Activated T-helper 2 cell treated with anti-CD3 and anti-CD28 coated beads, Interferon-gamma antibody, Interleukin-2, Interleukin-4, amounts not matched to agents 10 μg/mL and 5 μg/mL and 100 μg/mL, durations not matched to agents 14 hours and 24 hours and 36 hours (primary cell): ENCODE data around the gene ADGRB2. TPM values are rescaled to one million over a fixed set of nuclear protein-coding genes. Genes with fewer than 3 reads are reported as not detected.
A peak's percentile ranks its signal among the peaks of the same experiment; 100 is the strongest.

Experiments
- DNase-seq: peaks from one replicate; pipeline ENCODE4 v3.0.0; 2021; ENCODE audit warnings: low spot score
- H3K27ac Mint-ChIP-seq: one replicate; pipeline ENCODE4 v1.8.0; 2021; ENCODE audit warnings: mixed read lengths
- H3K27me3 Mint-ChIP-seq: one replicate; pipeline ENCODE4 v1.8.0; 2021; ENCODE audit warnings: low read depth, mixed read lengths
- H3K36me3 Mint-ChIP-seq: one replicate; pipeline ENCODE4 v1.8.0; 2021; ENCODE audit warnings: low read depth, mixed read lengths
- H3K4me1 Mint-ChIP-seq: one replicate; pipeline ENCODE4 v1.8.0; 2021; ENCODE audit warnings: low read depth, mixed read lengths
- H3K4me3 Mint-ChIP-seq: one replicate; pipeline ENCODE4 v1.8.0; 2021; ENCODE audit warnings: low read depth, mild to moderate bottlenecking, moderate library complexity, mixed read lengths
- H3K9me3 Mint-ChIP-seq: one replicate; pipeline ENCODE4 v1.8.0; 2021; ENCODE audit warnings: mixed read lengths
- intact Hi-C: fragments of 100-400 bp; cut with micrococcal nuclease; formaldehyde crosslinking; loops from one replicate; pipeline ENCODE4 v1.15.1; 2023
- total RNA-seq: library from RNA; stranded (reverse); gene quantifications from 2 replicates; pipeline ENCODE4 v1.2.3, GENCODE V29; 2022

Gene ADGRB2
- total RNA-seq, 1 donor from 2014 or later: 5.4 TPM

DNA sequence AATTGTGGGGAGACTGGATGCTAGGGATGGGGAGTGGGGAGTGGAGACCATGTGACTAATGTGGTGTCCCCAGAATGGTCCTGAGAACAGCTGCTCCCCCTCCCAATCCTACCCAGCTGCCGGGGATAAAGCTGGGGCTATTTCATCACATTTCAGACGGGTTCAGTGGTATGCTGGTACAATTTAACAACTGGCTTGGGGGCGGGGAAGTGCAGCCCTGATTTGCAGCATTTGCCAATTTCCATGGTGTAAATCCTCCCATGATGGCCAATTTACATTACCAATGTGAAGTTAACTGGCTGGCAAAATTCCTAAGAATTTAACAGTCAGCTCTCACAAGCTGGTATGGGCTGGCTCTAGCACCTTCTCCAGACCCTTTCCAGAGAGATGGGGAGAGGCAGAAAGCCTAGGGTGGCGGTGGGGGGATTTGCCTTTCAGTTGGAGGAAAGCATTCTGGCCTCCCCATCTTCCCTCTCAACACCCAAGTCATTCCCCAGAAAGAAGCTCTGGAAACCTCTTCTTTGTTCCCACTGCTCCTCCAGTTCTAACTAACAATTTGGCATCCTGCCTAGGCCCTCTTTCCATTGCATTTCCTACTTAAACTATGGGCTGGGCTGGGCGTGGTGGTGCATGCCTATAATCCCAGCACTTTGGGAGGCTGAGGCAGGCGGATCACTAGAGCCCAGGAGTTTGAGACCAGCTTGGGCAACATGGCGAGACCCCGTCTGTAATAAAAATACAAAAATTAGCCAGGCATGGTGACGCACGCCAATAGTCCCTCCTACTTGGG is 11.3 kb upstream of the ADGRB2 start:
- no peak overlapping the region for H3K27ac Mint-ChIP-seq
- no peak overlapping the region for H3K4me3 Mint-ChIP-seq
- intact Hi-C loops: no loop called here
- H3K4me1 Mint-ChIP-seq: peaks cover 40% of the 10 kb centered on the region
- H3K9me3 Mint-ChIP-seq: no peaks in the 10 kb centered on the region
- no peaks in the 10 kb centered on the region for H3K36me3 Mint-ChIP-seq
- DNase-seq: no peak
- peaks cover 37% of the 10 kb centered on the region for H3K27me3 Mint-ChIP-seq

DNA sequence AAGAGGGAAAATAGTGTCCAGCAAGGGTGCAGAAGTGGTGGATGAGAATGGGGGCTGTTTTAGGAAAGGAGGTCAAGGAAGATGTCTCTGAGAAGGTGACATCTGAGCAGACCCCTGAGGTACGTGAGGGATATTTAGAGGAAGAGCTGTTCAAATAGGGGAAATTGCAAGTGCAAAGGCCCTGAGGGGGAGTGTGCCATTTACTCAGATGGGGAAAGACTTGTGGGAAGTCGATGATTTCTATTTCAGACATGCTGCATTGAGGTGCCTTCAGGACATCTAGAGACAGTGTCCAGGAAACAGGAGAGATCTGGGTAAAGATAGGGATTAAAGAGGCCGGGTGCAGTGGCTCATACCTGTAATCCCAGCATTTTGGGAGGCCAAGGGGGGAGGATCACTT is 10.4 kb upstream of the ADGRB2 start:
- H3K27me3 Mint-ChIP-seq: peaks cover 37% of the 10 kb centered on the region
- H3K4me3 Mint-ChIP-seq: no peak overlapping the region
- intact Hi-C loops: no loop called here
- DNase-seq: no peak
- H3K4me1 Mint-ChIP-seq: peaks cover 43% of the 10 kb centered on the region
- H3K27ac Mint-ChIP-seq: peak overlapping the region; percentile 18
- no peaks in the 10 kb centered on the region for H3K9me3 Mint-ChIP-seq
- H3K36me3 Mint-ChIP-seq: no peaks in the 10 kb centered on the region

DNA sequence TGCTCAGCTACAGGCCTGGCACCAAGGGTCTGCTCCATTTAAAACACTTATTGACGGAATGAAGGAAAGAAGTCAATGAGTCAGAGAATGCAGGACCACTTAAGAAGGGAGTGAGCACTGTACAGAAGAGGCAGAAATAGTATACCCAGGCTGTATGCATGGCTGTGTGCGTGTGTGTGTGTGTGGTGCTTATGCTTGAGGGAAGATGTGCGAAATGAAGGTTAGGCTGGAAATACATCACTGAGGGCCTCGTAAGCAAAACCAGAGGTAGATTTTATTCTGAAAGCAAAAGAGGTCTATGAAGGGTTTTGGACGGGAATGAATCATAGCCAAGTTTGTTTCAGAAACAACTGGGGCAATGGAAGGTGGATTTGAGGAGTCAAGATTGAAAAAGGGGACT is 9.7 kb upstream of the ADGRB2 start:
- H3K27ac Mint-ChIP-seq: peak overlapping the region; percentile 18
- H3K4me3 Mint-ChIP-seq: no peak overlapping the region
- intact Hi-C loops: no loop called here
- H3K36me3 Mint-ChIP-seq: no peaks in the 10 kb centered on the region
- H3K4me1 Mint-ChIP-seq: peaks cover 49% of the 10 kb centered on the region
- no peaks in the 10 kb centered on the region for H3K9me3 Mint-ChIP-seq
- peaks cover 37% of the 10 kb centered on the region for H3K27me3 Mint-ChIP-seq
- no peak for DNase-seq

DNA sequence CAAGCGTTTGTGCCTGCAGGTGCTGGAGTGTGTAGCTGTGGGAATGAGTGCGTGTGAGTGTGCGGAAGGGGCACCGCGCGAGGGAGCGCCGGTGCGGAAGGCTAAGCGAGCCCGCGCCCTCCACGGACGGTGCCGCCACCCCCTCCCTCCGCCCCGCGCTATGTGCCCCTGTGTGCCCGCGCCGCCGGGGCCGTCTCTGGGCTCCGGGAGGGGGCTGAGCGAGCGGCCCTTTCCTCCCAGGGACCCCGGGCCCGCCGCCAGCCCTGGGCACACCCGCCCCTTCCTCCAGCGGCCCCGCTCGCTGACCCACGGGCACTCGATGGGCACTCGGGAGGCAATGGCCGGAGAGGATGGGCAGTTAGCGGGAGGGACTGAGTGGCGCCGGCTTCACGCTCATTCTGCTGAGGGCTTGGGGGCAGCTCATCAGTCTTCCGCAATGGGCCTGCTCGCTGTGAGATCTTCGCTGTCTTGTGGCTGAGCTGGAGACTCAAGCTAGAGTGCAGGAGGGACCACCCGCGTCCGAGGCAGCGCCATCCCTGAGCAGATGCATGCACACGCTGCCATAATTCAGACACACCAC is 8.6 kb upstream of the ADGRB2 start:
- no peak for DNase-seq
- Mint-ChIP-seq H3K9me3 (no peaks in the 10 kb centered on the region), H3K36me3 (no peaks in the 10 kb centered on the region), H3K27ac (peak overlapping the region; percentile 81), H3K4me3 (peak overlapping the region; percentile 78), H3K4me1 (peaks cover 58% of the 10 kb centered on the region), H3K27me3 (peaks cover 37% of the 10 kb centered on the region)
- intact Hi-C loops: no loop called here

DNA sequence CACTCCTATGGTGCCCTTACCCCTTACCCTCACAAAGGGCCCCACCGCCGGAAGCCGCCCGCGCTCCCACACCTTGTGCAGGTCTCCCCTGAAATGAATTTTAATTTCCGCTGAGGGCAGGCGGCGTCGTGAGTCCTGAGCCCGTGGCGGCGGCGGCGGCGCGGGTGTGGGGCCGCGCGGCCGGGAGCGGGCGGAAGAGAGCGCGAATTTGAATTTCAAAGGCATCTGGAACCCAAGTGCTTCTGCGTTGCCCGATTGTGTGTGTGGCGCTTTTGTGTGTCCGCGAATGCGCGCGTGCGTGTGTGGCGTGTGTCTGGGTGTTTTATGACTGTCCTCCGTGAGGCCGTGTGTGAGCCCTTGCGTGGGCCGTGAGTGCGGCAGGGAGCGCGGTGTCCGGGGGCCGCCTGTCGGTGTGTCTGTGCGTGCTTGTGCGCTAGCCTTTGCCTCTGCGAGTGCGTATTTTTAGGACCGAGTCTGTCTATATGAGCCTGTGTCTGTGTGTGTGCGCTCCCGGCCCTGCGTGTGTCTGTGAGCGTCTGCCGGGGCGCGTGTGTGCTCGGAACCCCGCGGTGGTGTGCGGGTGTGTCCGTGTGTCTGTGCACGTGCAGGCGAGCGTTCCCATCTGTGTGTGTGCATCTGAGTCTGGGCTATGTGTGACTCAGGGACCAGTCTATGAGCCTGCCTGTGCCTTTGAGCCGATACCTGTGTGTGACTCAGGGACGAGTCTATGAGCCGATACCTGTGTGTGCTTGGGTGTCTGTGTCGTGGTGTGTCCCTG is 7.9 kb upstream of the ADGRB2 start:
- no peaks in the 10 kb centered on the region for H3K9me3 Mint-ChIP-seq
- peak overlapping the region; percentile 78 for H3K4me3 Mint-ChIP-seq
- peak overlapping the region; percentile 81 for H3K27ac Mint-ChIP-seq
- no peak for DNase-seq
- peaks cover 34% of the 10 kb centered on the region for H3K27me3 Mint-ChIP-seq
- H3K4me1 Mint-ChIP-seq: peaks cover 58% of the 10 kb centered on the region
- no peaks in the 10 kb centered on the region for H3K36me3 Mint-ChIP-seq
- intact Hi-C loops: no loop called here

DNA sequence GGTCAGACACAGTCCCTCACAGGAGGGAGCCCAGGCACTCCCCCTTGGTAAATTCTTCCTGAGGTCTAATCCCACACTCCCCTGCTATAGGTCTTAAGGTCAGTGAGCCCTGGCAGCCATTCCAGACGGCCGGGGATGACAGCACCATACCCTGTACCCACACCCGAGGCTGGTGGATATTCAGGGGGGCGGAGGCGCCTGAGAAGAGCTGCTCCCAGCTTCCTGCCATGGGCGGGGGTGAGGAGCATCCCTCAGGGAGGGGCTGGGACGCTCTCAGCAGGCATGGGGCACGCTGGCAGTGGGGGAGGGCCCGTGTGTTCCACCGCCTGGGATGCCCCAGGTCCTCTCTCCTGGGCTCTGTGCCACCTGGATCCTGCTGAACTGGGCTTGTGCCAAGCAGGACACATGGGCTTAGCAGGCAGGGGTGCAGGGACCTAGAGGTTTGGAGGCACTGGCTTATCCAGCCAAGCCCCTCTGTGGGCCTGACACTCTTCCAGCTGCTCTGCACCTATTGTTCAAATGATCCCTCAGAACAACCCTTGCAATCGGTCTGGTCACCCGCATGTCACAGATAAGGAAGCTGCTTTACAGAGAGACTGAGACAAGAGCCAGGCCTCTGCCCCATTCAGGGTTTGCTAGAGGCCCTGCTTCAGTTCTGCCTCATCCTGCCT is 5.7 kb upstream of the ADGRB2 start:
- H3K36me3 Mint-ChIP-seq: no peaks in the 10 kb centered on the region
- peaks cover 44% of the 10 kb centered on the region for H3K27me3 Mint-ChIP-seq
- peaks cover 58% of the 10 kb centered on the region for H3K4me1 Mint-ChIP-seq
- no peak overlapping the region for H3K4me3 Mint-ChIP-seq
- H3K27ac Mint-ChIP-seq: peak overlapping the region; percentile 74
- H3K9me3 Mint-ChIP-seq: no peaks in the 10 kb centered on the region
- no peak for DNase-seq
- intact Hi-C loops: loop anchor here (1.0 to 10.0 kb wide), 5 partner anchors 19 to 167 kb away; partner anchors contain the start of genes PEF1 and PTP4A2

DNA sequence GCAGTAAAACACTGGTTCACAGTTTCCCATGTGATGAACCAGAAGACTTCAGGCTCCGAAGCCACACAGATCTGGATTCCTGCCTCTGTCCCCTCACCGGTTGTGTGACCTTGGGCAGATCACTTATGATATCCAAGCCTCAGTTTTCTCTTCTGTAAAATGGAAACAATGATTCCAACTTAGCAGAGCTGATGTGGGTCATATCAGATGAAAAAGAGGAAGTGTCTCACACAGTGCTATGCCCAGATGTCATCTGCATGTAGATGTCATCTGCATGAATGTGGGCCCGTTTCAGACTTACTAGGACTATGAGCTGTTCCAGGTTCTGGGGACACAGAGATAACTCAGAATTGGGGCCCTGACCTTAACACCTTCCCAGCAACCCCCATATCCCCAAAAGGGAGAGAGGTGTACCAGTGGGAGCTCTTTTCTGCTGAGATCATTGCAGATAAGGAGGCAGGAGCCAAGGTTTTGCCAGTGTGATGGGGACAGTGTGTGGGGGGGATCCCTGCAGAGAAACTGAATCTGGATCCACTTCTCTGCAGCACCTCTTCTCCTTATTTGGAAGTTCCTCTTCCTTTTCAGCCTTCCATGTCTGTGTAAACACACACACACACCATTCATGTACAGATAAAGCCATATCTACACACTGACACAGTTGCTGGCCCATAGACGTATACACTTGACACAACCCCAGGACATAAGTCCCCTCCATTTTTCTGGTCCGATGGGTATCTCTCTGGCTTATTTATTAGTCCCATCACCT is 5.0 kb upstream of the ADGRB2 start:
- H3K27me3 Mint-ChIP-seq: peaks cover 42% of the 10 kb centered on the region
- no peaks in the 10 kb centered on the region for H3K36me3 Mint-ChIP-seq
- peak overlapping the region; percentile 76 for H3K27ac Mint-ChIP-seq
- H3K9me3 Mint-ChIP-seq: no peaks in the 10 kb centered on the region
- no peak for DNase-seq
- peaks cover 55% of the 10 kb centered on the region for H3K4me1 Mint-ChIP-seq
- intact Hi-C loops: loop anchor here (1.0 to 10.0 kb wide), 5 partner anchors 20 to 168 kb away; partner anchors contain the start of genes PEF1 and PTP4A2
- H3K4me3 Mint-ChIP-seq: no peak overlapping the region

DNA sequence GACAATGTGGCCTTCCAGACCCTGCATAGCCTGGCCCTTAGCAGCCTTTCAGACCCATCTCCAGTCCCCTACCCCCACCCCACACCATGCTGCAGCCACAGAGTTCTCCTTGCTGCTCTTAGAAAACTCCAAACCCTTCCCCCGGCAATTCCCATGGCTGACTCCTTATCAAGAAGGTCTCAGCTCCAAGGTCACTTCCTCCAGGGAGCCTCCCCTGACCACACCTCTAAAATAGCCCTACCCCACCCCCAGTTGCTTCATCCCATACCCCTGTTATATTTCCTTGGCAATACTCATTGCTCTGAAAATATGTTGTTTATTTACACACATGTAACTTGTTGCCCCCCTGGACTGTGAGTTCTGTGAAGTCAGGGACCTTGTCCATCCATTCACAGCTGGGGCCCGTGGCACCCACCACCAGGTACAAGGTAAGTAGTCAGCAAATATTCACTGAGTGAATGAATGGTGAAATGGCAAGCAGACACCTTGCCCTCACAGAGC is 4.3 kb upstream of the ADGRB2 start:
- no peaks in the 10 kb centered on the region for H3K36me3 Mint-ChIP-seq
- H3K27me3 Mint-ChIP-seq: peaks cover 38% of the 10 kb centered on the region
- peak overlapping the region; percentile 76 for H3K27ac Mint-ChIP-seq
- H3K4me1 Mint-ChIP-seq: peaks cover 48% of the 10 kb centered on the region
- H3K9me3 Mint-ChIP-seq: no peaks in the 10 kb centered on the region
- H3K4me3 Mint-ChIP-seq: no peak overlapping the region
- intact Hi-C loops: loop anchor here (2.0 to 10.0 kb wide), 3 partner anchors 20 to 169 kb away; partner anchors contain the start of genes PEF1 and PTP4A2
- DNase-seq: no peak

DNA sequence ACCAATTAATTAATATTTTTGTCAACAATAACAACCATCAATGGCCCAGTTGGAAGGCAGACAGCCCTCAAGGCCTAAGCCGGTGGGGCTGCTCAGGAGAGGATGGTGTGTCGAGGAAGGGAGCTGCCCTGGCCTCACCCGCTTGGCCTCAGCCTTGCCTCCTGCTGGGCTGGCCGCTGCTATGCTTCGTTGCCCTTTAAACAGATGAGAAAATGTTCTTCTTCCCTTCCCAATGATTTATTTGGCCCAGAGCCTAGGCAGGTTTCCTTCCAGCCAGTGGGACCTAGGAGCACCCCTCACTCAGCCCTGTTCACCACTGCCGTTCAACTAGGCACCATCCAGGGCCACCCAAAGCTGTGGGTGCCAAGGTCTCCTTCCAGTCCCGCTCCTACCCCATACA is 3.1 kb upstream of the ADGRB2 start:
- H3K27me3 Mint-ChIP-seq: peaks cover 40% of the 10 kb centered on the region
- H3K27ac Mint-ChIP-seq: no peak overlapping the region
- no peak for DNase-seq
- H3K36me3 Mint-ChIP-seq: no peaks in the 10 kb centered on the region
- intact Hi-C loops: loop anchor here (5.0 to 10.0 kb wide), 2 partner anchors 122 to 170 kb away; partner anchors contain the start of genes PEF1 and PTP4A2
- no peak overlapping the region for H3K4me3 Mint-ChIP-seq
- H3K9me3 Mint-ChIP-seq: no peaks in the 10 kb centered on the region
- peaks cover 42% of the 10 kb centered on the region for H3K4me1 Mint-ChIP-seq

DNA sequence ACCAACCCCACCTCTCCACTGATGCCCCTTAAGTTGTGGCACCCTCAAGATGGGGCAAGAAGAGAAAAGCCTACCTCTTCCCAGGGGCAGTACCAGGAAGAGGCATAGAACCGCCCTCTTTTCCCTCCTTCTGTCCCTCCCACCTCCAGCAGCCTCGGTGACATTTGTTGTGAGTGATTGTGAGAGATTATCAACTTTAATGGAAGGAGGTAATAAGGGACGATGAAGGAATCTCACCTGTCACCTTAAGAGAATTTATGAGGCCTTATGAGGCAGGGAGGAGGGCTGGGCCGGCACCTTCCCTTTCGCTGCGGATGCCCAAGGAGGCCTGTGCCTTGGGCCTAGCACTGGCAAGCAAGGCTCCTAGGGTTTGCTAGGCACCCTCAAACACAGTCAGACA is 1.4 kb upstream of the ADGRB2 start:
- Mint-ChIP-seq H3K4me3 (no peak overlapping the region), H3K27ac (no peak overlapping the region), H3K9me3 (no peaks in the 10 kb centered on the region), H3K4me1 (peaks cover 34% of the 10 kb centered on the region), H3K27me3 (peaks cover 40% of the 10 kb centered on the region), H3K36me3 (no peaks in the 10 kb centered on the region)
- no peak for DNase-seq
- intact Hi-C loops: loop anchor here (5.0 to 10.0 kb wide), 2 partner anchors 121 to 172 kb away; partner anchors contain the start of genes PEF1 and PTP4A2

DNA sequence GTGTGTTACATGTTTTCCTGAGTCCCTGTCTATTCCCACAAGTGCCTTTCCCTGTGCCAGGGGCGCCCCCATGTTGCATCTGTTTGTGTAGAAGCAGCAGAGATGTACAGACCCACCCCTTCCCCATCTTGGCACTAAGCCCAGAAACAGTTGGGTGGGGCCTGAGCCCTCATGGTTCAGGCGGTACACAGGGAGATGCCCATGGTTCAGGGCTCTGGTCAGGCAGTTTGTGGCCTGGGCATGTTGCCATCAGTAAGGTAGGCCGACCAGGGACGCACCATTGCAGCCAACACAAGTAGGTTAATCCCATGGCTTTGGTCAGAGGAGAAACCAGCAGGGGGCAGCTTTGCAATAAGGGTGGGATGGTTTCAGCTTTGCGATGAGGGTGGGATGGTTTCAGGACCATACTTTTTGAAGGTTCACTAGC is 914 bp upstream of the ADGRB2 start:
- intact Hi-C loops: loop anchor here (5.0 to 10.0 kb wide), 2 partner anchors 120 to 172 kb away; partner anchors contain the start of genes PEF1 and PTP4A2

More for the DNA sequence above, 914 bp upstream of the ADGRB2 start:
- H3K36me3 Mint-ChIP-seq: no peaks in the 10 kb centered on the region
- H3K4me3 Mint-ChIP-seq: peak overlapping the region; percentile 73
- H3K9me3 Mint-ChIP-seq: no peaks in the 10 kb centered on the region
- DNase-seq: no peak
- H3K27me3 Mint-ChIP-seq: peaks cover 42% of the 10 kb centered on the region
- no peak overlapping the region for H3K27ac Mint-ChIP-seq
- H3K4me1 Mint-ChIP-seq: peaks cover 32% of the 10 kb centered on the region
